ENCODE results near the gene CLOCK. TPM values are rescaled to one million over a fixed set of nuclear protein-coding genes. Genes with fewer than 3 reads are reported as not detected.

Gene CLOCK
- total and polyA plus RNA-seq, 2 of the 13 experiments (the other 11 are each of a cell fraction or from before 2014, with no cell fraction given) = 8.8 to 13.5 TPM

DNA sequence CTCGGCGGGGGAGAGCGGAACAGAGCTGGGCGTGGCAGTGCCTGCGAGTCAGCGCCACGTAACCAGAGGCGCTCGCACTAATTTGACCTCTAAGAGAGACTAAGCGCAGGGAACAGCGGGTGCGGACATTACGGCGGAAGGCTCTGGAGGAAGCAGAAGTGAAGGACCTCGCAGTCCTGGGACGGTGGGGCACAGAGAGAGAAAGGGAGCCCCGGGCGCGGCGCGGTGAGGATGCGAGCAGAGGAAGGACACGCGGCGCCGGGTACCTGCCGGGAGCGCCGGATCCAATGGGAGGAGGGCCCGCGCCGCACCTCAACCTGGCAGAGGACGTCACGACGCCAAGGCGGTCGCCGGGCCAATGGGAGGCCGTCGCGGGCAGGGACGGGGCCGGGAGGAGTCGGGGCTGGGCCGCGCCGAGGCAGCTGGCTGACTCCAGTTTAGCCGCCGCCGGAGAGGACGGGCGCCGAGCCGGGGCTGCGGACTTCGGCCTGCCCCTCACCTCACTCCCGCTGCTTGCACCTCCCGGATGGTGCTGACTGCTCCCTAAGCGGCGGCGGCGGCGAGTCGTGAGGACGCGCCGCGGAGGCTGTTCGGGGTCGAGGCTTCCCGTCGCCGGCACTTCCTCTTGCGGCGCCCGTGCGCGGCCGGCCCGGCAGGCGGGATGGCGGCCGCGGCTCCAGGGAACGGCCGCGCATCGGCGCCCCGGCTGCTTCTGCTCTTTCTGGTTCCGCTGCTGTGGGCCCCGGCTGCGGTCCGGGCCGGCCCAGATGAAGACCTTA lies 151.0 kb downstream of the CLOCK start, which contains the start of gene TMEM165 (continued):
- TF ChIP-seq, protein P1, sequence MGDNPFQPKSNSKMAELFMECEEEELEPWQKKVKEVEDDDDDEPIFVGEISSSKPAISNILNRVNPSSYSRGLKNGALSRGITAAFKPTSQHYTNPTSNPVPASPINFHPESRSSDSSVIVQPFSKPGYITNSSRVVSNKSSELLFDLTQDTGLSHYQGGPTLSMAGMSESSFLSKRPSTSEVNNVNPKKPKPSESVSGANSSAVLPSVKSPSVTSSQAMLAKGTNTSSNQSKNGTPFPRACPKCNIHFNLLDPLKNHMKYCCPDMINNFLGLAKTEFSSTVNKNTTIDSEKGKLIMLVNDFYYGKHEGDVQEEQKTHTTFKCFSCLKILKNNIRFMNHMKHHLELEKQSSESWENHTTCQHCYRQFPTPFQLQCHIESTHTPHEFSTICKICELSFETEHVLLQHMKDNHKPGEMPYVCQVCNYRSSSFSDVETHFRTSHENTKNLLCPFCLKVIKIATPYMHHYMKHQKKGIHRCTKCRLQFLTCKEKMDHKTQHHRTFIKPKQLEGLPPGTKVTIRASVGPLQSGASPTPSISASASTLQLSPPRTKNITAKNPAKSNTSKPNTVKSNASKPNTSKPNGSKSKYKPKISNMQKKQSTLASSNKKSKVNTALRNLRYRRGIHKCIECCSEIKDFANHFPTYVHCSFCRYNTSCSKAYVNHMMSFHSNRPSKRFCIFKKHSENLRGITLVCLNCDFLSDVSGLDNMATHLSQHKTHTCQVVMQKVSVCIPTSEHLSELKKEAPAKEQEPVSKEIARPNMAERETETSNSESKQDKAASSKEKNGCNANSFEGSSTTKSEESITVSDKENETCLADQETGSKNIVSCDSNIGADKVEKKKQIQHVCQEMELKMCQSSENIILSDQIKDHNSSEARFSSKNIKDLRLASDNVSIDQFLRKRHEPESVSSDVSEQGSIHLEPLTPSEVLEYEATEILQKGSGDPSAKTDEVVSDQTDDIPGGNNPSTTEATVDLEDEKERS (CRISPR knock-in tag; IDR thresholded peaks at IDR 0.05) = peak; percentile 88; the same call in 1 of the 2 replicates
- TF ChIP-seq ZNF569 (CRISPR knock-in tag; IDR thresholded peaks at IDR 0.05; ENCODE audit: borderline replicate concordance) (no peak), KLF16 (CRISPR knock-in tag; IDR thresholded peaks at IDR 0.05) (0 out of 4 replicates have a peak, but pooled peaks of 1 of the 2 experiments have one; percentile 17), ZNF441 (CRISPR knock-in tag; IDR thresholded peaks at IDR 0.05; ENCODE audit: borderline replicate concordance) (peak; percentile 58), ZNF598 (CRISPR knock-in tag; IDR thresholded peaks at IDR 0.05; ENCODE audit: borderline replicate concordance) (no peak), ZNF350 (CRISPR knock-in tag; IDR thresholded peaks at IDR 0.05; ENCODE audit: borderline replicate concordance, low read depth) (peak; percentile 80), MYC (CRISPR knock-in tag; IDR thresholded peaks at IDR 0.05; ENCODE audit: borderline replicate concordance) (peak; percentile 81; the same call in 1 of the 2 replicates), ZNF234 (CRISPR knock-in tag; conservative IDR thresholded peaks at IDR 0.05) (no peak), ZSCAN31 (CRISPR knock-in tag; IDR thresholded peaks at IDR 0.05; ENCODE audit: low read depth) (peak; percentile 65; the same call in 1 of the 2 replicates), ZSCAN9 (CRISPR knock-in tag; IDR thresholded peaks at IDR 0.05; ENCODE audit: borderline replicate concordance) (0 out of 2 replicates have a peak, but pooled peaks have one; percentile 20), ZNF274 (CRISPR knock-in tag; IDR thresholded peaks at IDR 0.05) (peak; percentile 76; the same call in 1 of the 2 replicates), ZNF367 (CRISPR knock-in tag; IDR thresholded peaks at IDR 0.05; ENCODE audit: borderline replicate concordance) (peak; percentile 50; the same call in 1 of the 2 replicates), SALL2 (CRISPR knock-in tag; IDR thresholded peaks at IDR 0.05) (peak; percentile 56), HNRNPK (IDR thresholded peaks at IDR 0.05; ENCODE audit: low read depth, low read length, poor library complexity, severe bottlenecking) (peak; percentile 49), SP2 (CRISPR knock-in tag; IDR thresholded peaks at IDR 0.05) (peak; percentile 59)
- TF ChIP-seq, protein P2, sequence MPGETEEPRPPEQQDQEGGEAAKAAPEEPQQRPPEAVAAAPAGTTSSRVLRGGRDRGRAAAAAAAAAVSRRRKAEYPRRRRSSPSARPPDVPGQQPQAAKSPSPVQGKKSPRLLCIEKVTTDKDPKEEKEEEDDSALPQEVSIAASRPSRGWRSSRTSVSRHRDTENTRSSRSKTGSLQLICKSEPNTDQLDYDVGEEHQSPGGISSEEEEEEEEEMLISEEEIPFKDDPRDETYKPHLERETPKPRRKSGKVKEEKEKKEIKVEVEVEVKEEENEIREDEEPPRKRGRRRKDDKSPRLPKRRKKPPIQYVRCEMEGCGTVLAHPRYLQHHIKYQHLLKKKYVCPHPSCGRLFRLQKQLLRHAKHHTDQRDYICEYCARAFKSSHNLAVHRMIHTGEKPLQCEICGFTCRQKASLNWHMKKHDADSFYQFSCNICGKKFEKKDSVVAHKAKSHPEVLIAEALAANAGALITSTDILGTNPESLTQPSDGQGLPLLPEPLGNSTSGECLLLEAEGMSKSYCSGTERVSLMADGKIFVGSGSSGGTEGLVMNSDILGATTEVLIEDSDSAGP (CRISPR knock-in tag; IDR thresholded peaks at IDR 0.05; ENCODE audit: borderline replicate concordance) = peak; percentile 75
- TF ChIP-seq, protein P3, sequence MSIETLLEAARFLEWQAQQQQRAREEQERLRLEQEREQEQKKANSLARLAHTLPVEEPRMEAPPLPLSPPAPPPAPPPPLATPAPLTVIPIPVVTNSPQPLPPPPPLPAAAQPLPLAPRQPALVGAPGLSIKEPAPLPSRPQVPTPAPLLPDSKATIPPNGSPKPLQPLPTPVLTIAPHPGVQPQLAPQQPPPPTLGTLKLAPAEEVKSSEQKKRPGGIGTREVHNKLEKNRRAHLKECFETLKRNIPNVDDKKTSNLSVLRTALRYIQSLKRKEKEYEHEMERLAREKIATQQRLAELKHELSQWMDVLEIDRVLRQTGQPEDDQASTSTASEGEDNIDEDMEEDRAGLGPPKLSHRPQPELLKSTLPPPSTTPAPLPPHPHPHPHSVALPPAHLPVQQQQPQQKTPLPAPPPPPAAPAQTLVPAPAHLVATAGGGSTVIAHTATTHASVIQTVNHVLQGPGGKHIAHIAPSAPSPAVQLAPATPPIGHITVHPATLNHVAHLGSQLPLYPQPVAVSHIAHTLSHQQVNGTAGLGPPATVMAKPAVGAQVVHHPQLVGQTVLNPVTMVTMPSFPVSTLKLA (IDR thresholded peaks at IDR 0.05) = 0 out of 2 replicates have a peak, but pooled peaks have one; percentile 4
- TF ChIP-seq, protein P4, sequence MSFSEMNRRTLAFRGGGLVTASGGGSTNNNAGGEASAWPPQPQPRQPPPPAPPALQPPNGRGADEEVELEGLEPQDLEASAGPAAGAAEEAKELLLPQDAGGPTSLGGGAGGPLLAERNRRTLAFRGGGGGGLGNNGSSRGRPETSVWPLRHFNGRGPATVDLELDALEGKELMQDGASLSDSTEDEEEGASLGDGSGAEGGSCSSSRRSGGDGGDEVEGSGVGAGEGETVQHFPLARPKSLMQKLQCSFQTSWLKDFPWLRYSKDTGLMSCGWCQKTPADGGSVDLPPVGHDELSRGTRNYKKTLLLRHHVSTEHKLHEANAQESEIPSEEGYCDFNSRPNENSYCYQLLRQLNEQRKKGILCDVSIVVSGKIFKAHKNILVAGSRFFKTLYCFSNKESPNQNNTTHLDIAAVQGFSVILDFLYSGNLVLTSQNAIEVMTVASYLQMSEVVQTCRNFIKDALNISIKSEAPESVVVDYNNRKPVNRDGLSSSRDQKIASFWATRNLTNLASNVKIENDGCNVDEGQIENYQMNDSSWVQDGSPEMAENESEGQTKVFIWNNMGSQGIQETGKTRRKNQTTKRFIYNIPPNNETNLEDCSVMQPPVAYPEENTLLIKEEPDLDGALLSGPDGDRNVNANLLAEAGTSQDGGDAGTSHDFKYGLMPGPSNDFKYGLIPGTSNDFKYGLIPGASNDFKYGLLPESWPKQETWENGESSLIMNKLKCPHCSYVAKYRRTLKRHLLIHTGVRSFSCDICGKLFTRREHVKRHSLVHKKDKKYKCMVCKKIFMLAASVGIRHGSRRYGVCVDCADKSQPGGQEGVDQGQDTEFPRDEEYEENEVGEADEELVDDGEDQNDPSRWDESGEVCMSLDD (CRISPR knock-in tag; IDR thresholded peaks at IDR 0.05; ENCODE audit: borderline replicate concordance) = 0 out of 2 replicates have a peak, but pooled peaks have one; percentile 14
